Tibial artery (tissue), 4 donors: ENCODE data around the gene TRIM8.

Experiments used
- DNase-seq, 2 donors: peaks; one replicate each; pipeline ENCODE4 v3.0.0-alpha.2; 2019
- H3K27ac ChIP-seq, 2 donors: fragments of 200-600 bp; sonication (generic) in 1 of 2; 1 replicate in 1 of 2; 2 replicates in 1 of 2; pipeline ENCODE4 v1.5.1; 2018 to 2019; ENCODE audit warnings: mild to moderate bottlenecking in 1 of 2
- H3K27me3 ChIP-seq, 2 donors: fragments of 200-600 bp; sonication (generic) in 1 of 2; one replicate each; pipeline versions ENCODE4 v1.5.1 to v1.6.0; 2016 to 2019
- H3K36me3 ChIP-seq, 3 donors: fragments of 200-600 bp; sonication (generic) in 2 of 3; one replicate each; pipeline ENCODE4 v1.5.1; 2016 to 2019; ENCODE audit warnings: mild to moderate bottlenecking in 2 of 3
- H3K4me1 ChIP-seq, 4 donors: fragments of 200-600 bp; sonication (generic) in 2 of 4; 1 replicate in 3 of 4; 2 replicates in 1 of 4; pipeline ENCODE4 v1.5.1; 2016 to 2019
- H3K4me3 ChIP-seq, 2 donors: fragments of 200-600 bp; sonication (generic) in 1 of 2; 1 replicate in 1 of 2; 2 replicates in 1 of 2; pipeline ENCODE4 v1.5.1; 2018 to 2019; ENCODE audit warnings: mild to moderate bottlenecking in 2 of 2
- H3K9me3 ChIP-seq, 3 donors: fragments of 200-600 bp; sonication (generic) in 1 of 3; one replicate each; pipeline ENCODE4 v1.5.1; 2016 to 2019
- CTCF ChIP-seq, 2 experiments: fragments of 200-600 bp in 1 of 2; fragments of 450-650 bp in 1 of 2; IDR thresholded peaks; one replicate each; pipeline ENCODE4 v1.5.1; 2017 to 2019; ENCODE audit warnings: antibody characterized with exemption in 2 of 2, mild to moderate bottlenecking in 1 of 2, moderate library complexity in 1 of 2
- intact Hi-C: fragments of 100-400 bp; cut with DNase I; formaldehyde crosslinking; loops from one replicate; pipeline ENCODE4 v1.15.0; 2023; ENCODE audit warnings: low total_unique reads

The TRIM8 gene

DNA sequence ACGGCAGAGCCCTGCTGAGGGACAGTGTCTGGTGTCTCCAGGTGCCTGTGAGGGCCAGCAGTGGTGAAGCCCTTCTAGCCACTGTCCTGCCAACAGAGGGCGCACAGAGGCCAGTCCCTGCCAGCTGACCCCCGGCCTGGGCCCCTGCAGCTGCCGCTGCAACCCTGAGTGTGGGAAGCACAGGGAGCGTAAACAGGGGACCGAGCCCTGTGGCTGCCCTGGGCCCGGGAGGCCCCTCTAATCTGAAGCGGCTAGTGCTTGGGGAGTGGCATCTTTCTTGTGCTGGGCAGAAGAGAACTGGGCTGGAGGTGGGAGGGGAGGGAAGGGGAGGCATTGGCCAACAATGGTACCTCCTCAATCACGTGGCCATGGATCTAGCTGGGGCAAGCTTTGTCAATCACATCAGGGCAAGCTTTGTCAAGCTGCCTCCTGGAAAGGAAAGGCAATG is 34.6 kb downstream of the TRIM8 start:
- Histone ChIP-seq H3K27me3 (no peaks in the 10 kb centered on the region), H3K36me3 (peaks cover 0 to 35% (median 9%) of the 10 kb centered on the region in 3 donors), H3K9me3 (no peaks in the 10 kb centered on the region), H3K27ac (no peak overlapping the region), H3K4me1 (peaks cover 13 to 44% (median 31%) of the 10 kb centered on the region in 4 donors), H3K4me3 (no peak overlapping the region)
- DNase-seq, result peak in 1 of 2 donors; percentile 79
- peak; percentile 43 to 49 for TF ChIP-seq CTCF (IDR thresholded peaks at IDR 0.05)
- intact Hi-C loops, result no loop called here

- H3K9me3 ChIP-seq, result no peaks in the 10 kb centered on the region
- no peak overlapping the region for H3K4me3 ChIP-seq
- peaks cover 7 to 36% (median 25%) of the 10 kb centered on the region in 4 donors for H3K4me1 ChIP-seq
- no peak overlapping the region for H3K27ac ChIP-seq
- intact Hi-C loops, result no loop called here
- H3K27me3 ChIP-seq, result no peaks in the 10 kb centered on the region
- DNase-seq, result peak in 1 of 2 donors; percentile 35
- no peak for TF ChIP-seq CTCF (IDR thresholded peaks at IDR 0.05)
- peaks cover 0 to 42% (median 13%) of the 10 kb centered on the region in 3 donors for H3K36me3 ChIP-seq
Measured at GRCh38 chr10:102679596-102679995, 35.3 kb downstream of the TRIM8 start.

- intact Hi-C loops, result no loop called here
- H3K9me3 ChIP-seq, result no peaks in the 10 kb centered on the region
Measured at GRCh38 chr10:102681696-102682095, 37.4 kb downstream of the TRIM8 start.

GRCh38 chr10:102682416-102682815 is 38.1 kb downstream of the TRIM8 start:
- Histone ChIP-seq H3K4me1 (peaks cover 0 to 10% (median 6%) of the 10 kb centered on the region in 4 donors), H3K27me3 (no peaks in the 10 kb centered on the region), H3K4me3 (no peak overlapping the region), H3K36me3 (peaks cover 6 to 57% (median 19%) of the 10 kb centered on the region in 3 donors), H3K9me3 (no peaks in the 10 kb centered on the region), H3K27ac (no peak overlapping the region)
- peak in 1 of 2 donors; percentile 41 for DNase-seq
- no peak for TF ChIP-seq CTCF (IDR thresholded peaks at IDR 0.05)
- intact Hi-C loops, result no loop called here

More at GRCh38 chr10:102681696-102682095, 37.4 kb downstream of the TRIM8 start:
- H3K36me3 ChIP-seq, result peaks cover 6 to 57% (median 19%) of the 10 kb centered on the region in 3 donors
- peaks cover 0 to 15% (median 8%) of the 10 kb centered on the region in 4 donors for H3K4me1 ChIP-seq
- no peak for DNase-seq
- H3K27me3 ChIP-seq, result no peaks in the 10 kb centered on the region
- no peak overlapping the region for H3K27ac ChIP-seq
- no peak overlapping the region for H3K4me3 ChIP-seq
- no peak for TF ChIP-seq CTCF (IDR thresholded peaks at IDR 0.05)

DNA sequence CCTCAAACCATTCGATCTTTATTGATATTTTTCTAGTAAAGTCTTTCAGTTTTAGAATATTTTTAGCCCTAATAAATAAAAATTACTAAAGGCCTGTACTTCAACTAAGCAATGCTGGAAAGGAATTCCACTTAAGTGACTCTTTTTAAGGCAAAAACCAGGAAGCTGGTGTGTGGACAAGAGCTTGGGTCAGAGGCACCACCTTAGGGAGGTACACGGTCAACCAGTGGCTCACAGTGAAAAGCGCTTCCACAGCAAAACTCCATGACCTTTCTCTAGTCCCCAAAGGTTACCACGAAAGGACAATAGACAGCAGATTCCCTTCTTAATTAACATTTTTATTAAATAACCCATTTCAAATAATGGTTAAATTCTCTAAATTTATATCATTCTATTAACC is 38.7 kb downstream of the TRIM8 start:
- Histone ChIP-seq H3K4me1 (peaks cover 0 to 10% (median 6%) of the 10 kb centered on the region in 4 donors), H3K27me3 (no peaks in the 10 kb centered on the region)

More for the DNA sequence above, 38.7 kb downstream of the TRIM8 start:
- Histone ChIP-seq H3K27ac (no peak overlapping the region), H3K9me3 (no peaks in the 10 kb centered on the region), H3K4me3 (no peak overlapping the region), H3K36me3 (peaks cover 6 to 62% (median 19%) of the 10 kb centered on the region in 3 donors)
- intact Hi-C loops, result no loop called here
- no peak for DNase-seq
- TF ChIP-seq CTCF (IDR thresholded peaks at IDR 0.05), result no peak
